K562 (cell line): Measurements from ENCODE around the gene ZNF689. TPM values are rescaled to one million over a fixed set of nuclear protein-coding genes. Genes with fewer than 3 reads are reported as not detected.
A peak's percentile ranks its signal among the peaks of the same experiment; 100 is the strongest.

Experiments
- BMI1 ChIP-seq: fragments of 150-350 bp; IDR thresholded peaks from 2 replicates; pipeline ENCODE4 v1.6.1; 2014; ENCODE audit warnings: low read length
- CBFA2T3 ChIP-seq: fragments of 450-650 bp; IDR thresholded peaks from 2 replicates; pipeline ENCODE4 v1.6.1; 2017
- CBX2 ChIP-seq: fragments of 200-600 bp; sonication (generic); IDR thresholded peaks from one replicate; pipeline ENCODE4 v1.6.1; 2012; ENCODE audit warnings: mild to moderate bottlenecking, low read length, inconsistent platforms; ENCODE audit not compliant: insufficient read depth, poor library complexity, severe bottlenecking
- DMBX1 ChIP-seq: fragments of 250-450 bp; sonication (Bioruptor Pico); IDR thresholded peaks from 2 replicates; pipeline ENCODE4 v1.8.0; 2022; ENCODE audit warnings: inconsistent platforms, mild to moderate bottlenecking, moderate library complexity, borderline replicate concordance
- HINFP ChIP-seq: fragments of 450-650 bp; conservative IDR thresholded peaks from 2 replicates; pipeline ENCODE4 v1.6.1; 2016; ENCODE audit warnings: missing genetic modification characterization, low read depth, mild to moderate bottlenecking, control low read depth, missing compliant biosample characterization
- HNRNPL ChIP-seq: fragments of 200-400 bp; formaldehyde crosslinking; IDR thresholded peaks from 2 replicates; pipeline ENCODE4 v1.6.1; 2017; ENCODE audit warnings: low read depth, mild to moderate bottlenecking, low read length
- HOMEZ ChIP-seq: fragments of 250-450 bp; sonication (Bioruptor Pico); IDR thresholded peaks from 2 replicates; pipeline ENCODE4 v1.4.0; 2020; ENCODE audit warnings: mild to moderate bottlenecking, moderate library complexity
- HOXB6 ChIP-seq: fragments of 250-450 bp; sonication (Bioruptor Pico); IDR thresholded peaks from 2 replicates; pipeline ENCODE4 v1.5.1; 2022; ENCODE audit warnings: mild to moderate bottlenecking, borderline replicate concordance
- KAT7 ChIP-seq: sonication (generic); formaldehyde crosslinking; IDR thresholded peaks from 2 replicates; pipeline ENCODE4 v1.8.0; 2022; ENCODE audit warnings: missing genetic modification reagents, mild to moderate bottlenecking, borderline replicate concordance
- KDM4B ChIP-seq, 2 experiments: fragments of 450-650 bp in 1 of 2; sonication (generic) in 1 of 2; IDR thresholded peaks; 2 replicates each; pipeline ENCODE4 v1.6.1; 2016 to 2017; ENCODE audit warnings: borderline replicate concordance in 2 of 2, antibody characterized with exemption in 1 of 2, low read depth in 1 of 2, mild to moderate bottlenecking in 1 of 2
- PBX2 ChIP-seq, 2 experiments: IDR thresholded peaks in 1 of 2; conservative IDR thresholded peaks in 1 of 2; 2 replicates each; pipeline ENCODE4 v1.6.1; 2016; ENCODE audit warnings: low read depth in 2 of 2, mild to moderate bottlenecking in 1 of 2, missing compliant biosample characterization in 1 of 2, missing genetic modification characterization in 1 of 2, moderate library complexity in 1 of 2
- RFX1 ChIP-seq: fragments of 450-650 bp; IDR thresholded peaks from 2 replicates; pipeline ENCODE4 v1.6.1; 2016; ENCODE audit warnings: mild to moderate bottlenecking, moderate library complexity
- SRSF9 ChIP-seq: fragments of 200-400 bp; formaldehyde crosslinking; IDR thresholded peaks from 2 replicates; pipeline ENCODE4 v1.6.1; 2017; ENCODE audit warnings: low read depth, low read length, borderline replicate concordance
- TCF3 ChIP-seq: sonication (generic); formaldehyde crosslinking; IDR thresholded peaks from 2 replicates; pipeline ENCODE4 v1.4.0; 2020; ENCODE audit warnings: mild to moderate bottlenecking, missing genetic modification reagents
- ZC3H8 ChIP-seq: fragments of 450-650 bp; IDR thresholded peaks from 2 replicates; pipeline ENCODE4 v1.6.1; 2017
- ZFX ChIP-seq: sonication (generic); formaldehyde crosslinking; IDR thresholded peaks from 2 replicates; pipeline ENCODE4 v1.8.0; 2022; ENCODE audit warnings: mild to moderate bottlenecking, missing genetic modification reagents, moderate library complexity
- ZNF121 ChIP-seq: sonication (generic); formaldehyde crosslinking; conservative IDR thresholded peaks from 2 replicates; pipeline ENCODE4 v1.8.0; 2022; ENCODE audit warnings: missing genetic modification reagents
- ZNF398 ChIP-seq: fragments of 250-450 bp; sonication (Bioruptor Pico); IDR thresholded peaks from 2 replicates; pipeline ENCODE4 v1.8.0; 2021; ENCODE audit warnings: moderate library complexity, mild to moderate bottlenecking, inconsistent platforms
- ZSCAN32 ChIP-seq: fragments of 450-650 bp; formaldehyde crosslinking; IDR thresholded peaks from 2 replicates; pipeline ENCODE4 v1.4.0; 2020; ENCODE audit warnings: mild to moderate bottlenecking, moderate library complexity
- polyA plus RNA-seq, 8 experiments: library from polyadenylated mRNA; depleted of rRNA in 4 of 8; stranded (reverse) in 5 of 8; unstranded in 3 of 8; fragments of >200 nt; fragmentation: Nextera tagmentation in 2 of 8; fragmentation: Illumina TruSeq in 1 of 8; extraction: Ambion mirVana in 2 of 8; extraction: Trizol in 1 of 8; gene quantifications; 2 replicates each; pipeline versions ENCODE4 v1.2.1 to v1.2.3, GENCODE V29; 2011 to 2014; ENCODE audit warnings: inconsistent platforms in 1 of 8, missing spikeins in 1 of 8
- total RNA-seq, 7 experiments: library from RNA; depleted of rRNA in 6 of 7; stranded (reverse); fragments of >200 nt in 6 of 7; fragmentation: Illumina TruSeq in 2 of 7; extraction: Trizol in 2 of 7; gene quantifications; 2 replicates each; pipeline versions ENCODE4 v1.2.1 to v1.2.3, GENCODE V29; 2011 to 2021; ENCODE audit warnings: low replicate concordance in 1 of 7

Gene ZNF689
- total and polyA plus RNA-seq, 9 of the 15 experiments (the other 6 are each of a cell fraction or from before 2014, with no cell fraction given), result 5.4 to 15.4 (median 10.8) TPM

GRCh38 chr16:30567991-30568638, 42.1 kb downstream of the ZNF689 start (continued):
- TF ChIP-seq ZFX (CRISPR knock-in tag) (no peak), TCF3 (CRISPR knock-in tag) (no peak), ZNF121 (CRISPR knock-in tag) (no peak), ZSCAN32 (CRISPR knock-in tag) (no peak), RFX1 (peak; percentile 59; the same call in 1 of the 2 replicates), ZNF398 (no peak), HOXB6 (CRISPR knock-in tag) (no peak), KDM4B (IDR thresholded peaks at IDR 0.05; ENCODE audit: borderline replicate concordance in 2 of 2, low read depth in 1 of 2) (no peak), KAT7 (CRISPR knock-in tag) (no peak), HINFP (tag) (no peak), DMBX1 (no peak), HOMEZ (CRISPR knock-in tag) (no peak), HNRNPL (no peak), CBFA2T3 (0 out of 2 replicates have a peak, but pooled peaks have one; percentile 7), BMI1 (no peak), SRSF9 (no peak), CBX2 (no peak), ZC3H8 (no peak), PBX2 (CRISPR knock-in tag; IDR thresholded peaks at IDR 0.05; ENCODE audit: low read depth) (no peak), PBX2 (tag; conservative IDR thresholded peaks at IDR 0.05; ENCODE audit: low read depth) (peak; percentile 94)
